Neural crest cell (in vitro differentiated cells): ENCODE results near the gene ITPRIPL1. TPM values are rescaled to one million over a fixed set of nuclear protein-coding genes. Genes with fewer than 3 reads are reported as not detected.

Experiments
- DNase-seq: peaks from one replicate; pipeline ENCODE4 v3.0.0; 2021; ENCODE audit warnings: low read depth, mixed read lengths, low spot score
- H3K27ac Mint-ChIP-seq: one replicate; pipeline ENCODE4 v1.8.0; 2021; ENCODE audit warnings: mild to moderate bottlenecking, mixed read lengths; ENCODE audit not compliant: unreplicated experiment
- H3K27me3 Mint-ChIP-seq: 2 replicates; pipeline ENCODE4 v1.8.0; 2021; ENCODE audit warnings: low read depth, mild to moderate bottlenecking, mixed read lengths
- H3K36me3 Mint-ChIP-seq: 2 replicates; pipeline ENCODE4 v1.8.0; 2021; ENCODE audit warnings: low read depth, mild to moderate bottlenecking, mixed read lengths
- H3K4me1 Mint-ChIP-seq: 2 replicates; pipeline ENCODE4 v1.8.0; 2021; ENCODE audit warnings: mixed read lengths
- H3K4me3 Mint-ChIP-seq: one replicate; pipeline ENCODE4 v1.8.0; 2021; ENCODE audit warnings: mild to moderate bottlenecking, mixed read lengths
- H3K9me3 Mint-ChIP-seq: 2 replicates; pipeline ENCODE4 v1.8.0; 2021; ENCODE audit warnings: mixed read lengths
- total RNA-seq: library from RNA; stranded (reverse); gene quantifications from 2 replicates; pipeline ENCODE4 v1.2.1, GENCODE V29; 2021
- TF ChIP-seq, protein P1 (sequence below): fragments of 200-600 bp; sonication (generic); conservative IDR thresholded peaks from 2 replicates; pipeline ENCODE4 v1.5.0; 2021; ENCODE audit warnings: antibody characterized with exemption, mild to moderate bottlenecking

ITPRIPL1 gene
- total RNA-seq, 1 donor from 2014 or later: 24.2 TPM

DNA sequence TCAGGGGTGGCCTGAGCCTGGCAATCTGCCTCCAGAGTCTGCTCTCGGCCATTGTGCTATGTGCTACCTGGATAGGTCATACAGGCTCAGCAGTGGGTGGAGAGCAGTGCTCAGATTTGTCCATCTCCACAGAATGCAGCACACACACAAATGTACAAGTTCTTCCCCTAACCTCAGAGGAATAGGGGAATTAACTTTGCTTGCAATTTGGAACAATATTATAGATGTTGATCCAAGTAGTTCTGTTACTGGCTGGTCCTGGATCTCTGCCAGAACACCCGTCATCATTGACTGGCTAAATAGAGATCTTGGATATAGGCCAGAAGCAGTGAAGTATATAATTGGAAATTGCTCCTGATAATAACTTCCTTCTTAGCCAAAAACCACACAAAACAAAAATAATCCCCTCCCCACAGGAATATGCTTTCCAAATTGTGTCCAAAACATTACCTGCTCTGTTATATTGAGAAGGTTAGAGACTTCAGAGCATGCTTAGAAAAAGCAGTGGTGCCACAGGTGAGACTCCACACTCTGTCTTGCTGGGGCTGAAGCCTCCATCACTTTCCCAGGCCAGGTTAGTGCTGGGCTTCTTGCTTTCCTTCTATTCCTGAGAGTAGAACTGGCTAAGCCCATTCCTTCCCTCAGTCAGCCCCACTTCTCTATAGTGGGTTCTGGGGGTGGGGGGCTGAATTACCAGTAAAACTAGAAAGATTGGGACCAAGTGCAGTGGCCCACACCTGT is 49.3 kb downstream of the ITPRIPL1 start:
- Mint-ChIP-seq H3K36me3 (peaks cover 54% of the 10 kb centered on the region), H3K9me3 (peaks cover 17% of the 10 kb centered on the region), H3K4me1 (no peaks in the 10 kb centered on the region), H3K27me3 (no peaks in the 10 kb centered on the region), H3K27ac (no peak overlapping the region), H3K4me3 (no peak overlapping the region)
- TF ChIP-seq, protein P1, sequence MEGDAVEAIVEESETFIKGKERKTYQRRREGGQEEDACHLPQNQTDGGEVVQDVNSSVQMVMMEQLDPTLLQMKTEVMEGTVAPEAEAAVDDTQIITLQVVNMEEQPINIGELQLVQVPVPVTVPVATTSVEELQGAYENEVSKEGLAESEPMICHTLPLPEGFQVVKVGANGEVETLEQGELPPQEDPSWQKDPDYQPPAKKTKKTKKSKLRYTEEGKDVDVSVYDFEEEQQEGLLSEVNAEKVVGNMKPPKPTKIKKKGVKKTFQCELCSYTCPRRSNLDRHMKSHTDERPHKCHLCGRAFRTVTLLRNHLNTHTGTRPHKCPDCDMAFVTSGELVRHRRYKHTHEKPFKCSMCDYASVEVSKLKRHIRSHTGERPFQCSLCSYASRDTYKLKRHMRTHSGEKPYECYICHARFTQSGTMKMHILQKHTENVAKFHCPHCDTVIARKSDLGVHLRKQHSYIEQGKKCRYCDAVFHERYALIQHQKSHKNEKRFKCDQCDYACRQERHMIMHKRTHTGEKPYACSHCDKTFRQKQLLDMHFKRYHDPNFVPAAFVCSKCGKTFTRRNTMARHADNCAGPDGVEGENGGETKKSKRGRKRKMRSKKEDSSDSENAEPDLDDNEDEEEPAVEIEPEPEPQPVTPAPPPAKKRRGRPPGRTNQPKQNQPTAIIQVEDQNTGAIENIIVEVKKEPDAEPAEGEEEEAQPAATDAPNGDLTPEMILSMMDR: no peak
- DNase-seq: no peak

Other genes with a start within 250 kb of the ITPRIPL1 start
- 0.79 and 0.82 TPM in 2 replicates for gene ADRA2B, start 208.7 kb upstream of the ITPRIPL1 start, total RNA-seq
- gene ASTL, start 186.8 kb upstream of the ITPRIPL1 start, total RNA-seq: not detected in 2 replicates
- gene DUSP2, start 179.9 kb upstream of the ITPRIPL1 start, total RNA-seq: 1.0 and 1.1 TPM in 2 replicates
- gene STARD7, start 116.5 kb upstream of the ITPRIPL1 start, total RNA-seq: 178 and 186 TPM in 2 replicates
- gene TMEM127, start 59.3 kb upstream of the ITPRIPL1 start, total RNA-seq: 28.8 and 30.6 TPM in 2 replicates
- 89.8 and 91.1 TPM in 2 replicates for gene CIAO1, start 59.1 kb upstream of the ITPRIPL1 start, total RNA-seq
- gene SNRNP200, start 19.8 kb upstream of the ITPRIPL1 start, total RNA-seq: 248 and 250 TPM in 2 replicates
- gene NCAPH, start 10.4 kb downstream of the ITPRIPL1 start, total RNA-seq: 78.8 and 80.9 TPM in 2 replicates
- 0.21 TPM in 1 of 2 replicates, not detected in the other for gene NEURL3, start 180.0 kb downstream of the ITPRIPL1 start, total RNA-seq
- 12.0 and 12.9 TPM in 2 replicates for gene ARID5A, start 211.4 kb downstream of the ITPRIPL1 start, total RNA-seq